ENCODE data around the gene MLH1.

Gene MLH1

DNA sequence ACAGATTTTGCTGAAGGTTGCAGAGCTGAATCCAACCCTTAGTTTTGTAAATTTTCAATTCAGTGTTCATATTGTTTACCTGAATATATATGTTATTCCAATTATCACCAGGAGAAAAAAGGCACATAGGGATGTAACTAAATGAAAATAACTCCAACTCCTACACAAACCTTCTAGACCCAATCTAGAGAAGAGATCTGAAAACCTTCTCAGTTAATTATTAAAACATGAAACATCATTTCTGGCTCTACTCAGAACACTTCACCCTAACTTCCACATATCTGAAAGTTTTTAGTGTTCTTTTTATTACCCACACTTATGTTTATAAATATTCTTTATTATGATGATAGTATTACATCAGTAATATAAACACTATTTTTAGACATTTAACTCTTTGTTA lies 104.5 kb downstream of the MLH1 start:
- no peak for DNase-seq

DNA sequence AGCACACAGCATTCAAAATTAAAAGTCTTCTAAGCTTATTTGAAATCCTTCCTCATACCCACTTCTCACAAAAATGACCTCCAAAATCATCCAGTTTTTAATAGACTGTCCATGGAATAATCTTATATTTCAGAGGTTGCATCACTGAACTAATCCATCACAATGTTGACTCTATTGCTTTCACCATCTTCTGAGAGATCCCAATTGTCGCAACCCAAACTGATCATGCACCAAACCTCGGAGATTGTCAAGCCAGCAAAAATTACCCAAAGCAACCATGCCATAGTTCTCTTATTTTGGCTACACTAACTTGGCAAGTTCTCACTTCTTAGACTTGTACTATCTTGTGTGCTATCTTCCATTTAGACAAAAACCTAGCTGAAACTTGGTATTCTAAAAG lies 105.6 kb downstream of the MLH1 start:
- DNase-seq: no peak

DNA sequence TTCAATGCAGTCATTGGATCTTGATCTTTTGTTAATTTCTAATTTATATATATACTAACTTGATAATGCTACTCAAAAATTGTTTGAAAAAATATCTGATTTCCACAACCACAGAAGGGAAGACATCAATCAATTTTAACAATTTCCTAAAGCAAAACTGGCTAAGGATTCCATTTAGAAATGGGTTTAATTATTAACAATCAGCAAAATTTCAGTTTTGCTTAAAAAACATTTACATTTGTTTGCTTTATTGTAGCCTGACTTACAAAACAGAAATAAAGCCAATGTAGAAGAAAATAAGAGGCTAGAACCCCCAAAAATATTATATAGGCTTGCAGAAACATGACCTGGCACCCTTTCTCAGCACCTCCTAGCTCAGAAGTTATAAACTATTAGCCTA lies 106.2 kb downstream of the MLH1 start:
- no peak for DNase-seq

DNA sequence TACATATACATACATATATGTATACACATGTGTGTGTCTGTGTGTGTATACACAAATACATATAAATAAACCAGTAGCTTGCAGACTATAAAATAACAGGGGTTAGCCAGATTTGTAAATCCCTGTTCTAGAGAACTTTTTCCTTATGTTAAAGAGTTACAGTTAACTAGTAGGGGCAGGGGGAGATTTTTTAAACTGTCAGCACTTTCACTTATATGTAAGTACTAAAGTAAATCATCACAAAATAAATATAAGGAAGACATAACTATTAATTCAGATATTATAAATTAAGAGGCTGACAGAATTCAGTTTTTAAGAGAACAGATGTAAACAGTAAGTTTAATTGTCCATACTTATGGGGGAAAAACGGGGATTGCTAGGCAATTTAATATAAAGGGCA lies 107.1 kb downstream of the MLH1 start:
- no peak for DNase-seq
